Peyer's patch (tissue), 4 donors: ENCODE results near the gene KRIT1. TPM values are rescaled to one million over a fixed set of nuclear protein-coding genes. Genes with fewer than 3 reads are reported as not detected.
"Not testable (repeated sequence)": the region's sequence is repeated elsewhere in the genome, so short reads cannot be mapped to it uniquely, and the experiment has no call there.

Source experiments
- DNase-seq, 3 donors: peaks; one replicate each; pipeline ENCODE4 v3.0.0-alpha.2; 2017 to 2019
- H3K27ac ChIP-seq, 4 donors: fragments of 200-600 bp; sonication (generic); one replicate each; pipeline ENCODE4 v1.5.1; 2016 to 2019
- H3K27me3 ChIP-seq, 2 donors: fragments of 200-600 bp; sonication (generic); one replicate each; pipeline ENCODE4 v1.5.1; 2019
- H3K36me3 ChIP-seq, 3 donors: fragments of 200-600 bp; sonication (generic); one replicate each; pipeline ENCODE4 v1.5.1; 2016 to 2019
- H3K4me1 ChIP-seq, 4 donors: fragments of 200-600 bp; sonication (generic); one replicate each; pipeline ENCODE4 v1.5.1; 2016 to 2019
- H3K4me3 ChIP-seq, 4 donors: fragments of 200-600 bp; sonication (generic); 1 replicate in 3 of 4; 2 replicates in 1 of 4; pipeline ENCODE4 v1.5.1; 2016 to 2019; ENCODE audit warnings: mild to moderate bottlenecking in 1 of 4
- H3K9me3 ChIP-seq, 4 donors: fragments of 200-600 bp; sonication (generic); one replicate each; pipeline ENCODE4 v1.5.1; 2016 to 2019; ENCODE audit warnings: mild to moderate bottlenecking in 1 of 4
- POLR2A ChIP-seq, 2 donors: fragments of 450-650 bp; IDR thresholded peaks; one replicate each; pipeline ENCODE4 v1.5.1; 2017; ENCODE audit warnings: antibody characterized with exemption in 2 of 2, mild to moderate bottlenecking in 2 of 2, moderate library complexity in 2 of 2
- total RNA-seq, 4 donors: library from RNA; depleted of rRNA; stranded (reverse); fragments of >200 nt; gene quantifications; one replicate each; pipeline ENCODE4 v1.1.0, GENCODE V29; 2016
- TF ChIP-seq, protein P1 (sequence below), 6 experiments: fragments of 450-650 bp in 4 of 6; fragments of 200-600 bp in 2 of 6; sonication (generic) in 1 of 6; IDR thresholded peaks; one replicate each; pipeline ENCODE4 v1.5.1; 2017 to 2019; ENCODE audit warnings: antibody characterized with exemption in 6 of 6, mild to moderate bottlenecking in 3 of 6, moderate library complexity in 1 of 6

The KRIT1 gene
- total RNA-seq, 4 donors from 2014 or later = 65.7 to 229 (median 133) TPM

DNA sequence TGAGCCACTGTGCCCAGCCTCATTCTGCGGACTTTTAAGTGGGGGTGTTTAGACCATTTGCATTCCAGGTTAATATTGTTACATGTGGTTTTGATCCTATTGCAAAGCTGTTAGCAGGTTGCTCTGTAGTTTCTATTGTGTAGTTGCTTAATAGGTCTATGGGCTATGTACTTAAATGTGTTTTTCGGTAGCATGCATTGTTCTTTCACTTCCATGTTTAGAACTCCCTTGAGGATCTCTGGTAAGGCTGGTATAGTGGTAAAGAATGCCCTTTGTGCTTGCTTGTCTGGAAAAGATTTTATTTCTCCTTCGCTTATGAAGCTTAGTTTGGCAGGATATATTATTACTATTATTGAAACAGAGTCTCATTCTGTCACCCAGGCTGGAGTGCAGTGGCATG lies 53.4 kb downstream of the KRIT1 start:
- TF ChIP-seq, protein P1, sequence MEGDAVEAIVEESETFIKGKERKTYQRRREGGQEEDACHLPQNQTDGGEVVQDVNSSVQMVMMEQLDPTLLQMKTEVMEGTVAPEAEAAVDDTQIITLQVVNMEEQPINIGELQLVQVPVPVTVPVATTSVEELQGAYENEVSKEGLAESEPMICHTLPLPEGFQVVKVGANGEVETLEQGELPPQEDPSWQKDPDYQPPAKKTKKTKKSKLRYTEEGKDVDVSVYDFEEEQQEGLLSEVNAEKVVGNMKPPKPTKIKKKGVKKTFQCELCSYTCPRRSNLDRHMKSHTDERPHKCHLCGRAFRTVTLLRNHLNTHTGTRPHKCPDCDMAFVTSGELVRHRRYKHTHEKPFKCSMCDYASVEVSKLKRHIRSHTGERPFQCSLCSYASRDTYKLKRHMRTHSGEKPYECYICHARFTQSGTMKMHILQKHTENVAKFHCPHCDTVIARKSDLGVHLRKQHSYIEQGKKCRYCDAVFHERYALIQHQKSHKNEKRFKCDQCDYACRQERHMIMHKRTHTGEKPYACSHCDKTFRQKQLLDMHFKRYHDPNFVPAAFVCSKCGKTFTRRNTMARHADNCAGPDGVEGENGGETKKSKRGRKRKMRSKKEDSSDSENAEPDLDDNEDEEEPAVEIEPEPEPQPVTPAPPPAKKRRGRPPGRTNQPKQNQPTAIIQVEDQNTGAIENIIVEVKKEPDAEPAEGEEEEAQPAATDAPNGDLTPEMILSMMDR (IDR thresholded peaks at IDR 0.05) = no peak
- TF ChIP-seq POLR2A (IDR thresholded peaks at IDR 0.05) = no peak

DNA sequence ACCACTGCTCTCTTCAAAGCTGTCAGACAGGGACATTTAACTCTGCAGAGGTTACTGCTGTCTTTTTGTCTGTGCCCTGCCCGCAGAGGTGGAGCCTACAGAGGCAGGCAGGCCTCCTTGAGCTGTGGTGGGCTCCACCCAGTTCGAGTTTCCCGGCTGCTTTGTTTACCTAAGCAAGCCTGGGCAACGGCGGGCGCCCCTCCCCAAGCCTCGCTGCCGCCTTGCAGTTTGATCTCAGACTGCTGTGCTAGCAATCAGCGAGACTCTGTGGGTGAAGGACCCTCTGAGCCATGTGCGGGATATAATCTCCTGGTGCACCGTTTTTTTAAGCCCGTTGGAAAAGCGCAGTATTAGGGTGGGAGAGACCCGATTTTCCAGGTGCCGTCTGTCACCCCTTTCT lies 56.5 kb downstream of the KRIT1 start:
- H3K27me3 ChIP-seq, H3K27ac ChIP-seq, H3K36me3 ChIP-seq, H3K4me1 ChIP-seq, H3K4me3 ChIP-seq, DNase-seq: not testable (repeated sequence)
- peaks cover 0 to 18% (median 0%) of the 10 kb centered on the region in 4 donors for H3K9me3 ChIP-seq

More for the DNA sequence above, 53.4 kb downstream of the KRIT1 start:
- no peak for DNase-seq
- Histone ChIP-seq H3K4me1 (no peaks in the 10 kb centered on the region), H3K4me3 (no peak overlapping the region), H3K36me3 (peaks cover 0 to 12% (median 0%) of the 10 kb centered on the region in 3 donors), H3K27ac (no peak overlapping the region), H3K9me3 (peaks cover 0 to 17% (median 0%) of the 10 kb centered on the region in 4 donors), H3K27me3 (no peaks in the 10 kb centered on the region)

DNA sequence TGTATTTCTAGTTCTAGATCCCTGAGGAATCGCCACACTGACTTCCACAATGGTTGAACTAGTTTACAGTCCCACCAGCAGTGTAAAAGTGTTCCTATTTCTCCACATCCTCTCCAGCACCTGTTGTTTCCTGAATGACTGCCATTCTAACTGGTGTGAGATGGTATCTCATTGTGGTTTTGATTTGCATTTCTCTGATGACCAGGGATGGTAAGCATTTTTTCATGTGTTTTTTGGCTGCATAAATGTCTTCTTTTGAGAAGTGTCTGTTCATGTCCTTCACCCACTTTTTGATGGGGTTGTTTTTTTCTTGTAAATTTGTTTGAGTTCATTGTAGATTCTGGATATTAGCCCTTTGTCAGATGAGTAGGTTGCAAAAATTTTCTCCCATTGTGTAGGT lies 61.4 kb downstream of the KRIT1 start:
- H3K4me3 ChIP-seq, H3K36me3 ChIP-seq, DNase-seq, H3K27me3 ChIP-seq, H3K27ac ChIP-seq, H3K4me1 ChIP-seq: not testable (repeated sequence)
- H3K9me3 ChIP-seq = peaks cover 0 to 11% (median 0%) of the 10 kb centered on the region in 4 donors

DNA sequence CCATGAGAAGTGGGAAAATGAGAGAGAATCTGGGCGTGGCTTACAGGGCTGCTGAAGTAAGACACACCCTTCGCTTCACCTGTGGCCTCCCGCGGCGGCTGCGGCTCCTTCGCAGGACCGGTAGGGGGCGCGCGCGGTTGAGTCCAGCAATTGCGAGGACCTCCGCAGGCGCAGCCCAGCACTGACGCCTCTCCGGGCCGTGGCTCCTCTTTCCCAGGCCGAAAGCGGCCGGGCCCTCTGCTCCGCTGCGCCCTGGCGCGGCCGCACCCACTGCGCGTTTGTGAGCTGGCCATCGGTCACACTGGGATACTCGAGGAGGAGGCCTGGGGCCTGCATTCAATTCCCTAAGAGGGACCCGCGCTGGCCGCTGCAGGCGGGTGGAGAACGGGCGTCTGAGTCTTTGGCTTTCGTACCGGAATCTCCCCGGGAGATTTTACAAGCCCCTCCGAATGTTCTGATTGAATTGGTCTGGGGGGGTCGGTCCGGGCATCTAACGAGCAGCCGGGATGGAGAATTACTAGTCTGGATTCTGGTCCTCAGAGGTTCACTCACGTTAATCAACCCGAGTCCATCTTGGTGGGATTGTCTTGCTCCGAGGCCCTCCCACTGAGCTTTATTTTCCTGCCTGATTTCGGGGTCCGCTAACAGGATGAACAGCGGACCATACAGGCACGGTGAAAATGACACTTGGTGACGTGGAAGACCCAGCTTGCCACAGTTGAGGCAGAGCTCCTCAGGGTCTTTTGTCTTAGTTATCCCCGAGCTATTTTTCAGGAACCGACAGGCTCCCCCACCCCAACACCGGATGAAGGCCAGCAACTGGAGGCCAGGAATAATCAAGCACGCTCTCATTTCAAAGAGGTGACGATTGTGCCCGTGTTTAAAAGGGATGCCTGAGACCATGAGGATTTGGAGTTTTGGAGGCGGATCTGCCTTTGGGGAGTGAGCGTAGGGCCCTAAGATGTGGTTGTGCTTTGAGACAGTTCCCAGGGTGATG lies 66.5 kb downstream of the KRIT1 start, which contains the start of gene LRRD1:
LRRD1 (minus strand) TSS at position 215 of the 997 bp plus-strand sequence. CDS start 13,940 bp downstream, outside the sequence.
- Histone ChIP-seq H3K9me3 (no peaks in the 10 kb centered on the region), H3K4me3 (peak within 1 kb of the TSS; percentile 50 to 60 (median 51)), H3K27ac (peak within 1 kb of the TSS; percentile 25 to 69 (median 48)), H3K27me3 (no peaks in the 10 kb centered on the region), H3K36me3 (no peaks in the 10 kb centered on the region), H3K4me1 (peaks cover 0 to 2% (median 0%) of the 10 kb centered on the region in 4 donors)
- TF ChIP-seq POLR2A (IDR thresholded peaks at IDR 0.05) = no peak
- TF ChIP-seq, protein P1 (IDR thresholded peaks at IDR 0.05) = peak; percentile 83 to 99 (median 96)
- peak; percentile 86 to 96 (median 95) for DNase-seq

DNA sequence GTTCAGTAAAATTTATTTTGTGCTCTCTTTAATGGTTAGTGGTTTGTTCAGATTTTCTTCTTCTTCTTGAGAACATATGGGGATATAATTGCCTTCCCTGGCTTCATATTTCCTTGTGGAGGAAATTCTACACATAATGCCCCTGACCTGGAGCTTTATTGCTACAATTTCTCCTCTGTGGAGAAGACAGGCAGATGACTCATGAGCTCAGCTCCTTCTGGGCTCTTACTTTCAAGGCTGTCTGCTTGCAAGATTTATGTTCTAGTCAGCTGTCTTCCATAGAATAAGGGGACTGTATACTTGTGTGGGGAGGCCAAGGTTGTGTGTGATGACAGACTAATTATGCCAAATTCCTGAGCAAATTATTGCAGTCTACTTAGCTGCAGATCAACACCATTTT lies 68.4 kb downstream of the KRIT1 start:
- Histone ChIP-seq H3K27me3 (no peaks in the 10 kb centered on the region), H3K9me3 (no peaks in the 10 kb centered on the region), H3K36me3 (no peaks in the 10 kb centered on the region), H3K4me3 (no peak overlapping the region), H3K4me1 (peaks cover 0 to 2% (median 0%) of the 10 kb centered on the region in 4 donors), H3K27ac (no peak overlapping the region)
- TF ChIP-seq, protein P1 (IDR thresholded peaks at IDR 0.05) = no peak
- DNase-seq = no peak

DNA sequence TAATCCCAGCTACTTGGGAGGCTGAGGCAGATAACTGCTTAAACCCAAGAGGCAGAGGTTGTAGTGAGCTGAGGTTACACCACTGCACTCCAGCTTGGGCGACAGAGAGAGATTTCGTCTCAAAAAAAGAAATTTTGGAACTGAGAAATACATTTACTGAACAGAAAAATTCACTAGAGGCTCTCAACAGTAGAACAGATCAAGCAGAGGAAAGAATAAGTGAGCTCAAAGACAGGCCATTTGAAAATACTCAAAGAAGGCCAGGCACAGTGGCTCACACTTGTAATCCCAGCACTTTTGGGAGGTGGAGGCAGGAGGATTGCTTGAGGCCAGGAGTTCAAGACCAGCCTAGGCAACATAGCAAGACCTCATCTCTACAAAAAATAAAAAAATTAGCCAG lies 76.2 kb downstream of the KRIT1 start:
- H3K4me3 ChIP-seq, H3K36me3 ChIP-seq, H3K9me3 ChIP-seq, H3K27me3 ChIP-seq, H3K27ac ChIP-seq, H3K4me1 ChIP-seq, DNase-seq: not testable (repeated sequence)

DNA sequence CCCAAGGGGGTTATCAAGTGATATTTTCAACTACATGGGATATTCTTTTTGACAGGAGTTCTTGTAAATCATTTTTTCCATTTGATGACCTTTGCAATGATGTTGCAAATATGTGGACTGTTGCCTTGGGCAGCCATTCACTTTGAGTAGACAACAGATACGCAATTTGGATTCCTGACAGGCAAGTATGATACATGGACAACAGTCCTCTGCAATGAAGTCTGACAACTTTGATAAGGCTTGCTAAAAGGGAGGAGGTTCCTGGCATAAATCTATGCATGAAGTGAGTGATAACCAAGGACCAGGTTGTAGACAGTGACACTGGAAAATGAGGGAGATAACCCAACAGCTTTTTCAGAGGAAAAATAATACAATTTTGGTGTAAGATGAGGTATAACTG lies 84.4 kb downstream of the KRIT1 start:
- no peak overlapping the region for H3K27ac ChIP-seq
- H3K9me3 ChIP-seq = no peaks in the 10 kb centered on the region
- no peak overlapping the region for H3K4me3 ChIP-seq
- no peak for DNase-seq
- H3K36me3 ChIP-seq = no peaks in the 10 kb centered on the region
- H3K27me3 ChIP-seq = no peaks in the 10 kb centered on the region
- no peak for TF ChIP-seq POLR2A (IDR thresholded peaks at IDR 0.05)
- TF ChIP-seq, protein P1 (IDR thresholded peaks at IDR 0.05) = no peak
- H3K4me1 ChIP-seq = no peaks in the 10 kb centered on the region
